Hematopoietic multipotent progenitor cell treated with erythropoietin and hydrocortisone succinate and interleukin-3 and kit ligand, for 8 days (in vitro differentiated cells): Measurements from ENCODE around the gene PPP1R14B.
"Not testable (repeated sequence)": the region's sequence is repeated elsewhere in the genome, so short reads cannot be mapped to it uniquely, and the experiment has no call there.

Source experiments
- DNase-seq: peaks from one replicate; pipeline ENCODE4 v3.0.0-alpha.2; 2015

PPP1R14B gene

GRCh38 chr11:64260147-64260708 is 13.5 kb upstream of the PPP1R14B start:
- DNase-seq, result no peak

GRCh38 chr11:64259533-64260067 is 12.9 kb upstream of the PPP1R14B start:
- DNase-seq, result no peak

GRCh38 chr11:64258946-64259532 is 12.3 kb upstream of the PPP1R14B start:
- DNase-seq, result no peak

GRCh38 chr11:64258356-64258755 is 11.6 kb upstream of the PPP1R14B start:
- no peak for DNase-seq

GRCh38 chr11:64256300-64256699 is 9.6 kb upstream of the PPP1R14B start:
- no peak for DNase-seq

GRCh38 chr11:64255135-64256128 is 8.7 kb upstream of the PPP1R14B start:
- DNase-seq, result no peak

GRCh38 chr11:64254326-64254725 is 7.6 kb upstream of the PPP1R14B start:
- no peak for DNase-seq

- DNase-seq, result peak; percentile 67
These were observed 6.7 kb upstream of the PPP1R14B start for GRCh38 chr11:64253481-64253880.

GRCh38 chr11:64253043-64253442 is 6.3 kb upstream of the PPP1R14B start:
- no peak for DNase-seq

- peak; percentile 55 for DNase-seq
These were observed 5.5 kb upstream of the PPP1R14B start for GRCh38 chr11:64252003-64252872.

- no peak for DNase-seq
These were observed 4.9 kb upstream of the PPP1R14B start for GRCh38 chr11:64251753-64252002.

GRCh38 chr11:64251016-64251752 is 4.4 kb upstream of the PPP1R14B start, which contains the start of gene PLCB3:
Gene PLCB3, plus strand, starts transcription at chr11:64251530. Its CDS starts 120 bp downstream, at chr11:64251650.
- DNase-seq, result peak; percentile 48

- DNase-seq, result no peak
These were observed 3.8 kb upstream of the PPP1R14B start for GRCh38 chr11:64250415-64251015.

- no peak for DNase-seq
These were observed 3.0 kb upstream of the PPP1R14B start for GRCh38 chr11:64249563-64250414.

GRCh38 chr11:64249038-64249437 is 2.3 kb upstream of the PPP1R14B start:
- DNase-seq, result no peak

- DNase-seq, result no peak
These were observed 1.8 kb upstream of the PPP1R14B start for GRCh38 chr11:64248578-64248977.

- DNase-seq, result peak; percentile 36
These were observed 1.2 kb upstream of the PPP1R14B start for GRCh38 chr11:64247729-64248531.

- not testable (repeated sequence) for DNase-seq
These were observed 197 bp downstream of the PPP1R14B start for GRCh38 chr11:64246621-64246870.

- peak; percentile 82 for DNase-seq
These were observed 734 bp downstream of the PPP1R14B start for GRCh38 chr11:64245797-64246620.
